ENCODE data around the gene BCL7B. TPM values are rescaled to one million over a fixed set of nuclear protein-coding genes. Genes with fewer than 3 reads are reported as not detected.

BCL7B gene
- total and polyA plus RNA-seq, 2 donors (not counting 3 experiments of a cell fraction or from before 2014, with no cell fraction given): 61.2 to 68.3 TPM

- CTCF ChIA-PET: interaction anchor here (1.6 to 2.0 kb wide), 2 partner anchors 9 to 31 kb away, joined by 4 to 13 read pairs; no protein-coding TSS in a partner anchor
- POLR2A ChIA-PET: no interaction called here
- DNase-seq (ENCODE audit: low read depth, low spot score) (no peak), FAIRE-seq (no peak)
- Histone ChIP-seq H3K9me3 (replicated peaks; ENCODE audit: control insufficient read depth, insufficient read depth, low read length) (no peaks in the 10 kb centered on the region), H3K4me1 (ENCODE audit: control insufficient read depth, extremely low read depth, insufficient read depth, low read length) (no peaks in the 10 kb centered on the region), H2AFZ (ENCODE audit: low read depth, low read length) (no peak overlapping the region), H4K20me1 (replicated peaks; ENCODE audit: control insufficient read depth, extremely low read depth, insufficient read depth, low read length) (no peaks in the 10 kb centered on the region), H3K27me3 (ENCODE audit: control insufficient read depth in 2 of 2, insufficient read depth in 2 of 2, low read length in 2 of 2) (peaks cover 2% of the 10 kb centered on the region in 2 experiments), H3K4me3 (replicated peaks in 1 of 3; ENCODE audit: insufficient read depth in 1 of 3, low read depth in 1 of 3, low read length in 3 of 3) (no peak overlapping the region), H3K4me2 (ENCODE audit: insufficient read depth, low read length) (no peak overlapping the region), H3K79me2 (ENCODE audit: control insufficient read depth, insufficient read depth, low read length) (no peaks in the 10 kb centered on the region), H3K9me1 (replicated peaks; ENCODE audit: control insufficient read depth, extremely low read depth, insufficient read depth, low read length) (no peaks in the 10 kb centered on the region), H3K27ac (ENCODE audit: insufficient read depth, low read depth, low read length) (no peak overlapping the region), H3K9ac (replicated peaks; ENCODE audit: extremely low read depth, insufficient read depth, low read length) (no peak overlapping the region), H3K36me3 (ENCODE audit: control insufficient read depth in 2 of 2, extremely low read depth in 1 of 2, insufficient read depth in 2 of 2, low read length in 2 of 2) (no peaks in the 10 kb centered on the region)
- dilution Hi-C loops (cut with MboI; ENCODE audit: extremely low pct_ligation_motif_present, low sequenced_read_pairs): no loop called here
- TF ChIP-seq MAX (IDR thresholded peaks at IDR 0.05; ENCODE audit: insufficient read depth, insufficient read length) (no peak), POLR2A (IDR thresholded peaks at IDR 0.05; ENCODE audit: low read depth, low read length) (no peak), JUN (IDR thresholded peaks at IDR 0.05; ENCODE audit: borderline replicate concordance, insufficient read depth, insufficient read length, low read depth) (no peak), MYC (IDR thresholded peaks at IDR 0.05; ENCODE audit: low read depth, low read length) (no peak)
- no TSS peak for BruUV-seq (replicated peaks)
- intact Hi-C loops (cut with micrococcal nuclease): no loop called here
Observed at GRCh38 chr7:73597978-73598782, 40.7 kb upstream of the BCL7B start.

DNA sequence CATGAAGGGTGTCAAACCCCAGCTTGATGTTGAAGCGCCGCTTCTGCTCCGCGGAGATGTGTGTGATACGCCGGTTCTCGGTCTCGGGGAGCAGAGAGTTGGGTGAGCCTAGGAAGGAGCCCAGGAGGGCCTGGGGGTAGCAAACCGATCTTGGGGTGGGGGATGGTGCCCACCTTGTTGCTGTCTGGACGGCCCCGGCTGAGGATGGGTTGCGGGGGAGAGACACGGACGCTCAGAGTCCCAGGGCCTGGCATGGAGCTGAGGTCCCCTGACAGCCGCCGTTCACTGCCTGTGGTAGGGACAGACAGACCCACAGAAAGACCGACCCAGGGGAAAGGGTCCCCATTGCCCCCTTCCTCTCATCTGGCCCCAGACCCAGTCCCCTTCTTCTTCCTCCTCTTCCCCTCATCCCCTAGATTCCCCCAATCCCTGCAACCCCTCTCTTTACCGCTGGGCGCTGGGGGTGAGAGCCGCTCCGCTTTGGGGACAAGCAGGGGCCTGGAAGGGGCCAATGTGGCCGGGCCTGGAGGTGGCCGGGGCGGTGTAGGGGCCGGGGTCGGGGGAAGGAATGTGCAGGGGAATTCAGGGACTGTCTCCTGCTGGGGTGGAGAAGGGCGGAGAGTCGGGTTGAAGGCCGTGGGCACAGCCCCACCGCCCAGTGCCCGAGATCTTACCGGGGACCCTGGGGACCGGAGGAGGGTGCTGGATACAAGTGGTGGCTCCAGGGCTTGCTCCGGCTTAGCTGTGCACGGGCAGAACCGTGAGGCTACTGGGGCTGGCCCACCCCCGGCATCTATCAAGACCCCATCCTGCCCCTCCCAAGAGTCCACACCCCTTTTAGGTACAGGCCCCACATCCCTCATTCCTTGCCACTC, 38.9 kb upstream of the BCL7B start:
- TF ChIP-seq GATA2 (IDR thresholded peaks at IDR 0.05; ENCODE audit: insufficient read depth, insufficient read length, low read depth, low read length): no peak
- no peak for TF ChIP-seq JUN (IDR thresholded peaks at IDR 0.05; ENCODE audit: borderline replicate concordance, insufficient read depth, insufficient read length, low read depth)
- no peak for TF ChIP-seq POLR2AphosphoS5 (IDR thresholded peaks at IDR 0.05; ENCODE audit: insufficient read depth, low read depth, low read length)
- TF ChIP-seq EZH2 (IDR thresholded peaks at IDR 0.05; ENCODE audit: borderline replicate concordance, low read depth, low read length, severe bottlenecking): no peak
- no peak for TF ChIP-seq POLR2A (IDR thresholded peaks at IDR 0.05; ENCODE audit: low read depth, low read length)
- TF ChIP-seq, protein P1, sequence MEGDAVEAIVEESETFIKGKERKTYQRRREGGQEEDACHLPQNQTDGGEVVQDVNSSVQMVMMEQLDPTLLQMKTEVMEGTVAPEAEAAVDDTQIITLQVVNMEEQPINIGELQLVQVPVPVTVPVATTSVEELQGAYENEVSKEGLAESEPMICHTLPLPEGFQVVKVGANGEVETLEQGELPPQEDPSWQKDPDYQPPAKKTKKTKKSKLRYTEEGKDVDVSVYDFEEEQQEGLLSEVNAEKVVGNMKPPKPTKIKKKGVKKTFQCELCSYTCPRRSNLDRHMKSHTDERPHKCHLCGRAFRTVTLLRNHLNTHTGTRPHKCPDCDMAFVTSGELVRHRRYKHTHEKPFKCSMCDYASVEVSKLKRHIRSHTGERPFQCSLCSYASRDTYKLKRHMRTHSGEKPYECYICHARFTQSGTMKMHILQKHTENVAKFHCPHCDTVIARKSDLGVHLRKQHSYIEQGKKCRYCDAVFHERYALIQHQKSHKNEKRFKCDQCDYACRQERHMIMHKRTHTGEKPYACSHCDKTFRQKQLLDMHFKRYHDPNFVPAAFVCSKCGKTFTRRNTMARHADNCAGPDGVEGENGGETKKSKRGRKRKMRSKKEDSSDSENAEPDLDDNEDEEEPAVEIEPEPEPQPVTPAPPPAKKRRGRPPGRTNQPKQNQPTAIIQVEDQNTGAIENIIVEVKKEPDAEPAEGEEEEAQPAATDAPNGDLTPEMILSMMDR (IDR thresholded peaks at IDR 0.05; ENCODE audit: extremely low read depth in 1 of 2, insufficient read depth in 1 of 2, low read depth in 1 of 2, low read length in 2 of 2): no peak
- no peak for TF ChIP-seq MYC (IDR thresholded peaks at IDR 0.05; ENCODE audit: low read depth, low read length)
- TF ChIP-seq MAX (IDR thresholded peaks at IDR 0.05; ENCODE audit: insufficient read depth, insufficient read length): no peak
- TF ChIP-seq FOS (IDR thresholded peaks at IDR 0.05; ENCODE audit: borderline replicate concordance, insufficient read depth, low read length): no peak
- H3K27ac ChIP-seq (ENCODE audit: insufficient read depth, low read depth, low read length): no peak overlapping the region
- H3K79me2 ChIP-seq (ENCODE audit: control insufficient read depth, insufficient read depth, low read length): no peaks in the 10 kb centered on the region
- no peaks in the 10 kb centered on the region for H3K9me3 ChIP-seq (replicated peaks; ENCODE audit: control insufficient read depth, insufficient read depth, low read length)
- no peak overlapping the region for H3K4me3 ChIP-seq (replicated peaks in 1 of 3; ENCODE audit: insufficient read depth in 1 of 3, low read depth in 1 of 3, low read length in 3 of 3)
- DNase-seq (ENCODE audit: low read depth, low spot score) (no peak), FAIRE-seq (no peak)
- POLR2A ChIA-PET: no interaction called here
- dilution Hi-C loops (cut with MboI; ENCODE audit: extremely low pct_ligation_motif_present, low sequenced_read_pairs) (no loop called here), intact Hi-C loops (cut with micrococcal nuclease) (no loop called here)
- H3K36me3 ChIP-seq (ENCODE audit: control insufficient read depth in 2 of 2, extremely low read depth in 1 of 2, insufficient read depth in 2 of 2, low read length in 2 of 2): no peaks in the 10 kb centered on the region
- no peaks in the 10 kb centered on the region for H3K9me1 ChIP-seq (replicated peaks; ENCODE audit: control insufficient read depth, extremely low read depth, insufficient read depth, low read length)
- no TSS peak for BruUV-seq (replicated peaks)
- H3K4me2 ChIP-seq (ENCODE audit: insufficient read depth, low read length): no peak overlapping the region
- H2AFZ ChIP-seq (ENCODE audit: low read depth, low read length): no peak overlapping the region
- CTCF ChIA-PET: interaction anchor here (0.5 to 2.3 kb wide), 3 partner anchors 11 to 150 kb away, joined by 3 to 16 read pairs (median 3); no protein-coding TSS in a partner anchor
- no peaks in the 10 kb centered on the region for H4K20me1 ChIP-seq (replicated peaks; ENCODE audit: control insufficient read depth, extremely low read depth, insufficient read depth, low read length)
- no peaks in the 10 kb centered on the region for H3K4me1 ChIP-seq (ENCODE audit: control insufficient read depth, extremely low read depth, insufficient read depth, low read length)
- no peak overlapping the region for H3K9ac ChIP-seq (replicated peaks; ENCODE audit: extremely low read depth, insufficient read depth, low read length)
- peaks cover 2% of the 10 kb centered on the region in 2 experiments for H3K27me3 ChIP-seq (ENCODE audit: control insufficient read depth in 2 of 2, insufficient read depth in 2 of 2, low read length in 2 of 2)

All from endothelial cell of umbilical vein (primary cell).